Ecto neural progenitor cell (in vitro differentiated cells): ENCODE results near the gene OLFM4.

ENCODE experiments used
- DNase-seq: peaks from one replicate; pipeline ENCODE4 v3.0.0-alpha.2; 2018; ENCODE audit warnings: low spot score

Gene OLFM4

GRCh38 chr13:53068585-53069520 is 40.2 kb downstream of the OLFM4 start:
- peak; percentile 60 for DNase-seq

GRCh38 chr13:53069800-53070199 is 41.2 kb downstream of the OLFM4 start:
- no peak for DNase-seq

- no peak for DNase-seq
Measured at GRCh38 chr13:53073711-53074110, 45.1 kb downstream of the OLFM4 start.

- no peak for DNase-seq
Measured at GRCh38 chr13:53074114-53074513, 45.5 kb downstream of the OLFM4 start.

- DNase-seq = no peak
Measured at GRCh38 chr13:53075356-53076041, 46.9 kb downstream of the OLFM4 start.

GRCh38 chr13:53079691-53080090 is 51.1 kb downstream of the OLFM4 start:
- no peak for DNase-seq

- no peak for DNase-seq
Measured at GRCh38 chr13:53088871-53089270, 60.3 kb downstream of the OLFM4 start.

- DNase-seq = no peak
Measured at GRCh38 chr13:53089951-53090350, 61.3 kb downstream of the OLFM4 start.

GRCh38 chr13:53090461-53090860 is 61.8 kb downstream of the OLFM4 start:
- DNase-seq = no peak

GRCh38 chr13:53092931-53093330 is 64.3 kb downstream of the OLFM4 start:
- DNase-seq = no peak

GRCh38 chr13:53098455-53098854 is 69.8 kb downstream of the OLFM4 start:
- no peak for DNase-seq

GRCh38 chr13:53100394-53101063 is 71.9 kb downstream of the OLFM4 start:
- DNase-seq = no peak
